Islet of Langerhans (tissue), 1 donor: ENCODE measurements around the gene DDC.
"Not testable (repeated sequence)": the region's sequence is repeated elsewhere in the genome, so short reads cannot be mapped to it uniquely, and the experiment has no call there.

Experiments used
- FAIRE-seq: peaks from one replicate; lab custom pipeline; 2011; peaks lifted over from hg19 to GRCh38; lab: Jason Lieb, UNC

Gene DDC

GRCh38 chr7:50554431-50555322, 10.5 kb downstream of the DDC start:
- FAIRE-seq: no peak

DNA sequence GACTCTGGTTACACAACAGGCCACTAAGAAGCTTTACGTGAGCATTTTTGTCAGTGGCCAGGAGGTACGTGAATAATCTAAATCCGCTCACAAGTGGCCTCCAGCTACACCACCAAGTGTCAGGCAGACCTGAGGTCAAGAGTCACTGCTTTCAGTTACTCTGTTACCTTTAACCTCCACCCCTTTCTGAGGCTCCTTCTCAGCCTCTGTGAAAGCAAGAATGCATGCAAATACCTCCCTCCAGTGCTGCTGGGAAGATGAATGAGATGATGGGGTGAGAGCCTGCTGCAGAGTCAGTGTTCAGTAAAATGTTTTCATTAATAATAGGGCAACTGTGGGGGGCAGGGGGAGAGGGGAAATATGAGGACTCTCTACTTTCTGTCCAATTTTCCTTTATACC, 11.2 kb downstream of the DDC start:
- no peak for FAIRE-seq

DNA sequence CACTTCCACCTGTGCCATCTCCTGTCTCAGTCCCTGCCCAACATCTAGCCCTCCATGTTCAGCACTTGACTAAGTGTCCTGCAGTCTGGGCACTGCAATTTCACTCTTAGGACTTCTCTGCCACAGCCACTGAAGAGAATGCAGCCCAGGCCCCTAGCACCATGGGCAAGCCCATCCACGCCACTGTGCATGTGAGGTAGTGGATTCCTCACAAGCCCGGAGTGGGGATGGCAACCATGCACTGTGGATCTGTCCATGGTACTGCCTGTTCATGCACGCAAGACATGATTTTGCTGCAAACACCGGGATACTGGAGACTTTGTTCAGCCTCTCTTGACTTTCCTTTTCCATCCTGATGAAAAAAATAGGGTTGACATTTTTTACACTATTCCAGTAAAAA, 12.3 kb downstream of the DDC start:
- no peak for FAIRE-seq

DNA sequence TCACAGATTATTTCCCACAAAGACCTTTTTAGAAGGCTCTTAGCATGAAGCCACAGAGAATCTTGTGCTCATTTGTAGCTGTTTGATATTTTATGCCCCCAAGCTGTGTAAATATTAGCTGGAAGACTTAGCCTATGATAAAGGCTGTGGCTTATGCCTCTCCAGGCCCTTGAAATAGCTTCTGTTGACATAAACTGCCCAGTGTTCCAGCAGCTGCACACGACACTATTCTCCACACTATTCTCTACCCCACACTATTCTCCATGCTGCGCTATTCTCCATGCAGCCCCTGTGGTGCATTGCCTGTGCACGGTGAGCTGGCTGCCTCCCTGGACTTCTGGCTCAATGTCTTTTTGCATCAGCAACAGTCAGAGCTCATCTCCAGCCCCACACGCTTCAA, 13.1 kb downstream of the DDC start:
- peak; percentile 72 for FAIRE-seq

GRCh38 chr7:50545613-50546012, 19.6 kb downstream of the DDC start:
- not testable (repeated sequence) for FAIRE-seq

DNA sequence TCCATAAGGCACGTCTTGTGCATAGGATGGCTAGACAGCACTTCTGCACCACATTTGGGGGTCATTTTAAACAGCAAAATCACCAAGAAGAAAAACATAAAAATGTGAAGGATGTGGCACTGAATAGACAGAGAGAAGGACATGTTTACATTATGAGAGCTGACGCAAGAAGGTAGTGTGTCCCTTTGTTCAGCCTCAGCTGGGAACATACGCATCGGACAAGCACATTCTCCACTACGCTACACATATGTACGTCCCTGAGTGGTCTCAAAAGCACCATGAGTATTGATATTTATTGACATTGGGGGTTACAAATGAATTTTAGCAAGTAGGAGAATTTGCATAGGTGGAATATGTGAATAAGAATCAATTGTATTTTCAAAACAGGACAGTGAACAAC, 20.2 kb downstream of the DDC start:
- no peak for FAIRE-seq

GRCh38 chr7:50543776-50544442, 21.3 kb downstream of the DDC start:
- no peak for FAIRE-seq

DNA sequence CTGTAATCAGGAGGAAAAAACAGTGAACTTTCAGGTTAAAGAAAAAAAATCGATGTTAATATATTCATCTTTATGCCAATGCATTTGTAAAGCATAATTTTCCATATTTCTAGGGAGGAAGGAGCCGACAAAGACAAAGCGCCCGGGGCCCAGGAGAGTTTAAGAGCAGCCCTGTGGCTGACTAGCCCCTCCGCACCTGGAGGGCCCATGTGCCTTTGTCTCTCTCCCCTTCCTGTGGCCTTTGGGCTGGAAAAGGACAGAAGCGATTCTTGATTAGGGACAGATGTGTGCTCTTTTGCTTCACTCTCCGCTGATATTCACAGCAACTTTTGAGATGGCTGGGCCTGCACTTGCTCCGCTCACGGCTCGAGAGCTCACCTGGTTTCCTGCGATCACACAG, 23.1 kb downstream of the DDC start:
- FAIRE-seq: no peak

- no peak for FAIRE-seq
Observed at GRCh38 chr7:50540785-50541579, 24.2 kb downstream of the DDC start.

GRCh38 chr7:50539725-50540124, 25.5 kb downstream of the DDC start:
- FAIRE-seq: no peak

GRCh38 chr7:50538478-50538877, 26.7 kb downstream of the DDC start:
- FAIRE-seq: no peak

GRCh38 chr7:50537417-50537816, 27.8 kb downstream of the DDC start:
- no peak for FAIRE-seq

- not testable (repeated sequence) for FAIRE-seq
Observed at GRCh38 chr7:50535291-50535711, 29.9 kb downstream of the DDC start.

GRCh38 chr7:50534690-50535290, 30.4 kb downstream of the DDC start:
- FAIRE-seq: peak; percentile 74

- FAIRE-seq: no peak
Observed at GRCh38 chr7:50533866-50534265, 31.3 kb downstream of the DDC start.

DNA sequence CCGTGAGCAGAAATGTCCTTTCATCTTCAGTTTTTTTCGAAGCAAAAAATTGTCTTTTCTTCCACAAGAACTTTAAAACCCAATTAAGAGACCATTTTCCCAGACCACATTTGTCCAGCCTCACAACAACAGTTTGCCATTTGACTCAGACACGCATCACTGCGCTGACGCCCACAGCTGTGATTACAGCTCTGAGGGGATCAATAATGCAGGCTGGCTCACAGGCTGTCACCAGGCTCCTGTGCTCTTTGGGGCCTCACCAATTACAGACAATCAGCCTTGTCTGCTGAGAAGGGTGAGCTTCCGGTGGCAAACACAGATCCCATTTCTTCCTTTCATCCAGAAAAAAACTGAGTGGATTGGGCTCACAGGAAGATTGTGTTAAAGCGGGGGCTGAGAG, 33.3 kb downstream of the DDC start:
- no peak for FAIRE-seq

GRCh38 chr7:50531401-50531911, 33.7 kb downstream of the DDC start:
- peak; percentile 70 for FAIRE-seq

DNA sequence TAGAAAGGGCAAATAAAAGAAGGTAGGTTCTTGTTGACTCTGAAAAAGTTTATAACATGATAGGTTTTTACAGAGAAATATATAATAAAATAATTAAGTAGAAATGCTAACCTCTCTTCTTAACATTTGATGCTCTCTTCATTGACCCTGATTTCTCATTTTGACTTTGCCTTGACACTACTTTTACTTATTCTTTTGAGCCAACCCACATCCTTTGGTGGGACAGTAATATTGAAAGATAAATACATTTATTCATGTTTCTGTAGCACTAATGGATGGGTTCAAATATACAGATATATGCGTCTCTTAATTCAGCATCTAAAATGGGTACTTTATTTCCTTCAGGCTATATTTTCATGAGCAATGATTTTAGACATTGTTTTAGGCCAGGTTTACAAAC, 34.4 kb downstream of the DDC start:
- peak; percentile 13 for FAIRE-seq

GRCh38 chr7:50529093-50529862, 35.9 kb downstream of the DDC start:
- no peak for FAIRE-seq

- no peak for FAIRE-seq
Observed at GRCh38 chr7:50528266-50529092, 36.7 kb downstream of the DDC start.
